Myocyte (in vitro differentiated cells): ENCODE data around the gene PELI3. TPM values are rescaled to one million over a fixed set of nuclear protein-coding genes. Genes with fewer than 3 reads are reported as not detected.

ENCODE experiments used
- DNase-seq: peaks from one replicate; pipeline ENCODE4 v3.0.0-alpha.2; 2012; ENCODE audit warnings: low read depth
- total RNA-seq: library from RNA; depleted of rRNA; stranded (reverse); fragments of >200 nt; gene quantifications from 2 replicates; pipeline ENCODE4 v1.2.3, GENCODE V29; 2014

The PELI3 gene
- total RNA-seq, 1 donor from 2014 or later = 5.5 TPM

- DNase-seq = no peak
Observed at GRCh38 chr11:66497206-66497605, 30.5 kb downstream of the PELI3 start.

DNA sequence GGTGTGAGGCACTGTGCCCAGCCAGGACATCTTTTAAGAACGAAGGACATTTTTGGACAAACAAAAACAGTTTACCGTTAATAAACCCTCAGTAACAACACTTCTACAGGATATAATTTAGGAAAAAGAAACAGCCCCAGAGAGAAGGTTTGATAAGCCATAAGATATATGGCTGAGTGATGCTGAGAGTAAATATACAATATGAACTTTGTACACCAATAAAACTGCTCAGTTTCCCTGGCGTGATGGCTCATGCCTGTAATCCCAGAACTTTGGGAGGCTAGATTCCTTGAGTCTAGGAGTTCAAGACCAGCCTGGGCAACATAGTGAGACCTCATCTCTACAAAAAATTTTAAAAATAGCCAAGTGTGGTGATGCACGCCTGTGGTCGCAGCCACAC is 31.8 kb downstream of the PELI3 start:
- DNase-seq = no peak

GRCh38 chr11:66505276-66505816 is 38.6 kb downstream of the PELI3 start:
- DNase-seq = no peak

GRCh38 chr11:66509131-66509561 is 42.4 kb downstream of the PELI3 start:
- DNase-seq = no peak

DNA sequence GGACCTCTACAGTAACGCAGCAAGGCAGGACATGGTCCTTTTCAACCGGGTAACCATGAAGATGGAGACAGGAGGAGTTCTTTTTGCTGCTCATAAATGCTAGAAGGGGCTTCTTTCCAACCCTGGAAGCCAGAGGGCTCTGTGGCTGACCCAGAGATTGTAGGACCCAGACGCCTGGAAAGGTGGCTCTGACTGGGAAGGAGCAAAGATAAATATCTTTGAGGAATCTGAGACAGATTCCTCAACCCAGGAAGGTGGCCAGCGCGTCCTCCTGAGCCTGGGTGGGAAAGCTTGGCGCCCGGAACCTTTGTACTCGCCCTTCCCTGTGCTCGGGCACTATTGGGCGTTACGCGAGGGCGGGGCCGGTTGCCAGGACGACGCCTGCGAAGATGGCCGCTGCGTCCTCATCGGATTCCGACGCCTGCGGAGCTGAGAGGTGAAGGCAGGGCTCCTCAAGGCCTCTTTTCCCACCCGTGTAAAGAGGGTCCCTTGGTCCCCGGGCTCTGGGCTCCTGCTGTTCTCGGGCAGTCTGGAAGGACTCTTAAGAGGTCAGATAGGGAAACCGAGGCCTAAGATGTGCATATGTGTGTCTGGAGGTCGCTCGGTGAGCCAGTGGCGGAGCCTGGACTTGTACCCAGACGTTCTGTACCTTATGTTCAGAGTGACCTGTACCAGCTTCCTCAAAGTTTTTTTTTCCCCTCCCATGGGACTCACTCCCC is 43.7 kb downstream of the PELI3 start, which contains the start of gene BBS1:
TSS of gene BBS1 (plus strand) at position 365 of the 719 bp plus-strand sequence. CDS start at position 390, 25 bp downstream.
- DNase-seq = peak; percentile 81

DNA sequence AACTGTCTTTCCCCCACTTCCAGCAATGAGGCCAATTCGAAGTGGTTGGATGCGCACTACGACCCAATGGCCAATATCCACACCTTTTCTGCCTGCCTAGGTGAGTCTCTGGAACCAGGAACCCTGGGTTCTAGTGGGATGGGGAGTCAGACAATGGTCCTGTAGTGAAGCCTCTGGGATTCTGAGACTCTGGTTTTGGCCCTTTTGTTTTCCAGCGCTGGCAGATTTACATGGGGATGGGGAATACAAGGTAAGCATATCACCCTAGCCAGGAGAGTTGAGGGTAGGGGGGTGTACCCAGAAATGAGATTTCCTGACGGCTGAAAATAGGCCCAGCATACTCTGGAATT is 44.3 kb downstream of the PELI3 start:
- DNase-seq = no peak

DNA sequence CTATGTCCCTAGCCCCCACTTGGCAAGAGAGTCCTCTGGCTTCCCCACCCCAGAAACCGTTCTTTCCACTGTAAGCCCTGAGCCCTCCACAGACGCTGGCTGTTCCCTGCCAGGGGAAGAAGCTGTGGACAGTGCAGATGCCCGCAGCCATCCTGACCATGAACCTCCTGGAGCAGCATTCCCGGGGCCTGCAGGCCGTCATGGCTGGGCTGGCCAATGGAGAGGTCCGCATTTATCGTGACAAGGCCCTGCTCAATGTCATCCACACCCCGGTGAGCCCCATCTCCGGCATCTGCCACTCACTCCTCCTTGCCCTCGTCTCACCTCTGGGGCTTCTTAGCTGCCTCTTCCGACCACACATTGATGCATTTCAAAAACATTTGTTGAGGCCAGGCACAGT is 56.9 kb downstream of the PELI3 start:
- no peak for DNase-seq

DNA sequence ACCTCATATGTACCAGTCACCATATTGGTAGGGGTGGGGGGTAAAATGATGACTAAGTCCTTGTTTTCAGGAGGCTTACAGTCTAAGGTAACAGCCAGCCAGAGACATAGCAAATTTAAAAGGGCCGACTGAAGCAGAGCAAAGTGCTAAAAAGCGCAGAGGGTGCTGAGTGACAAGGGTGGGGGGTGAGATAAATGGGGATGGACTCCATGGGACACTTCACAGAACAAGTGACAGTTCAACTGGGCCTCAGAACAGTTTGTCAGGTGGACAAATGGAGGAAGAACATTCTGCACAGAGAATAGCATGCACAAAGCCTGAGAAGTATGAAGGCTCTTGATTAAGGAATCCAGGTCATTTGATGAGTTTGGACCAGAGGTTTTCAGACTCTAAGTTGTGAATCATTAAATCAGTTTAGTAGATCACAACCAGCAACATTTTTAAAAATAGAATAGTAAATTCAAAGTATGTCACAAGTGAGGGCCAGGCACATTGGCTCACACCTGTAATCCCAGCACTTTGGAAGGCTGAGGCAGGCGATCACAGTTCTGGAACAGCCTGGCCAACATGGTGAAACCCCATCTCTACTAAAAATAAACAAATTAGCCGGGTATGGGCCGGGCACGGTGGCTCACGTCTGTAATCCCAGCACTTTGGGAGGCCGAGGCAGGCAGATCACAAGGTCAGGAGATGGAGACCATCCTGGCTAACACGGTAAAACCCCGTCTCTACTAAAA is 57.8 kb downstream of the PELI3 start:
- no peak for DNase-seq

Other genes with a start within 250 kb of the PELI3 start
- gene KLC2, start 209.2 kb upstream of the PELI3 start, total RNA-seq = 37.6 and 49.9 TPM in 2 replicates
- 143 and 146 TPM in 2 replicates for gene RAB1B, start 198.3 kb upstream of the PELI3 start, total RNA-seq
- 1.3 and 1.9 TPM in 2 replicates for gene CNIH2, start 188.7 kb upstream of the PELI3 start, total RNA-seq
- gene YIF1A, start 177.8 kb upstream of the PELI3 start, total RNA-seq = 115 and 165 TPM in 2 replicates
- gene TMEM151A, start 175.0 kb upstream of the PELI3 start, total RNA-seq = 0.08 and 0.26 TPM in 2 replicates
- not detected in 2 replicates for gene CD248, start 149.9 kb upstream of the PELI3 start, total RNA-seq
- gene RIN1, start 130.5 kb upstream of the PELI3 start, total RNA-seq = 32.3 and 43.9 TPM in 2 replicates
- 45.9 and 56.1 TPM in 2 replicates for gene BRMS1, start 121.8 kb upstream of the PELI3 start, total RNA-seq
- 60.3 and 69.3 TPM in 2 replicates for gene B4GAT1, start 119.3 kb upstream of the PELI3 start, total RNA-seq
- 4.5 and 8.5 TPM in 2 replicates for gene SLC29A2, start 95.1 kb upstream of the PELI3 start, total RNA-seq
- not detected in 2 replicates for gene NPAS4, start 45.9 kb upstream of the PELI3 start, total RNA-seq
- gene MRPL11, start 28.1 kb upstream of the PELI3 start, total RNA-seq = 23.1 and 27.9 TPM in 2 replicates
- gene DPP3, start 13.5 kb downstream of the PELI3 start, total RNA-seq = 52.7 TPM in 2 replicates
- 29.5 and 39.6 TPM in 2 replicates for gene BBS1, start 43.7 kb downstream of the PELI3 start, total RNA-seq
- 15.7 and 20.9 TPM in 2 replicates for gene ZDHHC24, start 79.1 kb downstream of the PELI3 start, total RNA-seq
- gene ACTN3, start 80.0 kb downstream of the PELI3 start, total RNA-seq = 0.75 and 1.5 TPM in 2 replicates
- gene CTSF, start 101.7 kb downstream of the PELI3 start, total RNA-seq = 52.8 and 73.8 TPM in 2 replicates
- 0.26 and 0.45 TPM in 2 replicates for gene CCDC87, start 126.2 kb downstream of the PELI3 start, total RNA-seq
- 25.8 and 26.1 TPM in 2 replicates for gene CCS, start 126.3 kb downstream of the PELI3 start, total RNA-seq
- 28.6 and 35.8 TPM in 2 replicates for gene RBM14, start 149.7 kb downstream of the PELI3 start, total RNA-seq
- 83.4 and 99.4 TPM in 2 replicates for gene RBM4, start 171.8 kb downstream of the PELI3 start, total RNA-seq
- 21.2 and 22.5 TPM in 2 replicates for gene RBM4B, start 211.0 kb downstream of the PELI3 start, total RNA-seq